RWPE1 (cell line): ENCODE results near the gene GCC1.
"Not testable (repeated sequence)": the region's sequence is repeated elsewhere in the genome, so short reads cannot be mapped to it uniquely, and the experiment has no call there.

ENCODE experiments used
- CTCF ChIA-PET: fragments of 350-600 bp; sonication (Branson Sonifier 250); formaldehyde crosslinking; extraction: SDS; loops from one replicate; lab custom pipeline; 2021; lab: Yijun Ruan, JAX
- POLR2A ChIA-PET: fragments of 400-600 bp; formaldehyde crosslinking; extraction: SDS; loops from one replicate; lab custom pipeline; 2020; ENCODE audit warnings: antibody characterized with exemption; ENCODE audit not compliant: low non-redundant PET; lab: Yijun Ruan, JAX
- DNase-seq: peaks from one replicate; pipeline ENCODE4 v3.0.0; 2012; ENCODE audit warnings: low spot score
- H3K27ac ChIP-seq: fragments of 450-650 bp; 2 replicates; pipeline ENCODE4 v1.5.1; 2017
- CTCF ChIP-seq: fragments of 450-650 bp; conservative IDR thresholded peaks from 2 replicates; pipeline ENCODE4 v1.5.1; 2017; ENCODE audit warnings: low read depth, mild to moderate bottlenecking

The GCC1 gene

GRCh38 chr7:127578711-127579275 is 6.6 kb downstream of the GCC1 start:
- no peak overlapping the region for H3K27ac ChIP-seq
- no peak for DNase-seq
- ChIA-PET CTCF (interaction anchor here (1.4 kb wide), 1 partner anchor 10 kb away, joined by 3 read pairs; the partner anchor contains the start of gene ARF5), POLR2A (interaction anchor here (0.5 kb wide), 1 partner anchor 10 kb away, joined by 4 read pairs; no protein-coding TSS in a partner anchor)
- TF ChIP-seq CTCF = no peak

- ChIA-PET CTCF (interaction anchor here (1.4 kb wide), 1 partner anchor 10 kb away, joined by 3 read pairs; the partner anchor contains the start of gene ARF5), POLR2A (no interaction called here)
- no peak for DNase-seq
- no peak for TF ChIP-seq CTCF
- H3K27ac ChIP-seq = no peak overlapping the region
Observed at GRCh38 chr7:127578036-127578684, 7.2 kb downstream of the GCC1 start.

GRCh38 chr7:127571741-127572505 is 13.5 kb downstream of the GCC1 start:
- no peak overlapping the region for H3K27ac ChIP-seq
- TF ChIP-seq CTCF = no peak
- no peak for DNase-seq
- POLR2A ChIA-PET = no interaction called here
- CTCF ChIA-PET = no interaction called here

GRCh38 chr7:127568034-127568433 is 17.4 kb downstream of the GCC1 start:
- DNase-seq, CTCF ChIA-PET, H3K27ac ChIP-seq, POLR2A ChIA-PET: not testable (repeated sequence)

GRCh38 chr7:127566242-127566641 is 19.2 kb downstream of the GCC1 start:
- POLR2A ChIA-PET = no interaction called here
- TF ChIP-seq CTCF = no peak

GRCh38 chr7:127557803-127558202 is 27.6 kb downstream of the GCC1 start:
- ChIA-PET POLR2A (no interaction called here), CTCF (no interaction called here)
- H3K27ac ChIP-seq = no peak overlapping the region
- DNase-seq = no peak
- TF ChIP-seq CTCF = no peak

More at GRCh38 chr7:127566242-127566641, 19.2 kb downstream of the GCC1 start:
- H3K27ac ChIP-seq = no peak overlapping the region
- CTCF ChIA-PET = no interaction called here
- DNase-seq = no peak

- ChIA-PET CTCF (no interaction called here), POLR2A (no interaction called here)
- no peak for DNase-seq
- H3K27ac ChIP-seq = no peak overlapping the region
- no peak for TF ChIP-seq CTCF
Observed at GRCh38 chr7:127556404-127556803, 29.0 kb downstream of the GCC1 start.
